SK-N-SH (cell line): ENCODE results near the gene SLC24A1. TPM values are rescaled to one million over a fixed set of nuclear protein-coding genes. Genes with fewer than 3 reads are reported as not detected.

Source experiments
- CTCF ChIA-PET: fragments of 300-600, 350-600 bp; formaldehyde crosslinking; extraction: SDS; loops from one replicate; lab custom pipeline; 2021; lab: Yijun Ruan, JAX
- POLR2A ChIA-PET: fragments of 350-600 bp; sonication (Branson Sonifier 250); formaldehyde crosslinking; extraction: SDS; loops from one replicate; lab custom pipeline; 2020; ENCODE audit warnings: antibody characterized with exemption, inconsistent platforms; lab: Yijun Ruan, JAX
- DNase-seq: peaks from one replicate; pipeline ENCODE4 v3.0.0; 2012
- H2AFZ ChIP-seq: fragments of 200-600 bp; sonication (generic); 2 replicates; pipeline ENCODE4 v1.8.1; 2016; ENCODE audit warnings: antibody characterized with exemption, mild to moderate bottlenecking, low read depth
- H3F3A ChIP-seq: fragments of 200-600 bp; sonication (generic); replicated peaks from 2 replicates; pipeline ENCODE3; 2016; ENCODE audit warnings: antibody characterized with exemption, mild to moderate bottlenecking; ENCODE audit not compliant: insufficient read depth
- H3K27ac ChIP-seq, 2 experiments: fragments of 200-500 bp in 1 of 2; fragments of 200-600 bp in 1 of 2; sonication (Bioruptor generic) in 1 of 2; sonication (generic), shearing (Covaris generic) in 1 of 2; 2 replicates each; pipeline versions ENCODE4 v1.5.1 to v1.6.1; 2014 to 2016; ENCODE audit warnings: low read depth in 2 of 2, inconsistent platforms in 1 of 2, low read length in 1 of 2, mild to moderate bottlenecking in 1 of 2, mixed read lengths in 1 of 2
- H3K27me3 ChIP-seq: fragments of 200-600 bp; sonication (generic), shearing (Covaris generic); 2 replicates; pipeline ENCODE4 v1.6.1; 2016; ENCODE audit warnings: mixed run types; ENCODE audit not compliant: insufficient read depth
- H3K36me3 ChIP-seq, 2 experiments: fragments of 200-500 bp in 1 of 2; fragments of 200-600 bp in 1 of 2; sonication (Bioruptor generic) in 1 of 2; sonication (generic) in 1 of 2; replicated peaks in 1 of 2; 2 replicates each; pipeline versions ENCODE3 to v1.5.1; 2014 to 2016; ENCODE audit warnings: low read length in 1 of 2, mild to moderate bottlenecking in 1 of 2; ENCODE audit not compliant: insufficient read depth in 2 of 2, control insufficient read depth in 1 of 2
- H3K4me1 ChIP-seq, 2 experiments: fragments of 200-500 bp in 1 of 2; fragments of 200-600 bp in 1 of 2; sonication (Bioruptor generic) in 1 of 2; sonication (generic), shearing (Covaris generic) in 1 of 2; 2 replicates each; pipeline versions ENCODE4 v1.5.1 to v1.6.1; 2014 to 2016; ENCODE audit warnings: low read depth in 1 of 2, low read length in 1 of 2, mixed run types in 1 of 2; ENCODE audit not compliant: insufficient read depth in 2 of 2, control insufficient read depth in 1 of 2
- H3K4me2 ChIP-seq: fragments of 200-600 bp; sonication (generic), shearing (Covaris generic); 2 replicates; pipeline ENCODE4 v1.6.1; 2017; ENCODE audit warnings: mixed run types
- H3K4me3 ChIP-seq, 2 experiments: fragments of 200-500 bp in 1 of 2; fragments of 200-600 bp in 1 of 2; sonication (Bioruptor generic) in 1 of 2; sonication (generic), shearing (Covaris generic) in 1 of 2; 2 replicates each; pipeline versions ENCODE4 v1.5.1 to v1.8.1; 2014 to 2016; ENCODE audit warnings: low read depth in 2 of 2, inconsistent platforms in 1 of 2, low read length in 1 of 2, mild to moderate bottlenecking in 1 of 2, mixed read lengths in 1 of 2, moderate library complexity in 1 of 2
- H3K79me2 ChIP-seq: fragments of 200-600 bp; sonication (generic); 2 replicates; pipeline ENCODE4 v1.8.1; 2017; ENCODE audit warnings: mild to moderate bottlenecking; ENCODE audit not compliant: insufficient read depth
- H3K9ac ChIP-seq: fragments of 200-600 bp; sonication (generic); 2 replicates; pipeline ENCODE4 v1.6.1; 2017; ENCODE audit warnings: mixed run types
- H3K9me2 ChIP-seq: fragments of 200-600 bp; sonication (generic); 2 replicates; pipeline ENCODE4 v1.6.1; 2017; ENCODE audit warnings: mixed run types
- H3K9me3 ChIP-seq: fragments of 200-600 bp; sonication (generic); 2 replicates; pipeline ENCODE4 v1.6.1; 2017; ENCODE audit warnings: mixed run types, mild to moderate bottlenecking, moderate library complexity
- H4K20me1 ChIP-seq: fragments of 200-600 bp; sonication (generic); 2 replicates; pipeline ENCODE4 v1.6.1; 2017; ENCODE audit warnings: mild to moderate bottlenecking, mixed run types; ENCODE audit not compliant: insufficient read depth
- CTCF ChIP-seq: fragments of 200-600 bp; sonication (generic); IDR thresholded peaks from 2 replicates; pipeline ENCODE4 v1.6.1; 2017; ENCODE audit warnings: antibody characterized with exemption, mild to moderate bottlenecking, moderate library complexity
- EZH2phosphoT487 ChIP-seq: fragments of 200-600 bp; sonication (generic); IDR thresholded peaks from 2 replicates; pipeline ENCODE4 v1.6.1; 2017; ENCODE audit warnings: low read depth, mixed run types, mild to moderate bottlenecking, antibody characterized with exemption, moderate library complexity, borderline replicate concordance
- FOSL2 ChIP-seq: IDR thresholded peaks from 2 replicates; pipeline ENCODE4 v1.4.0; 2012; ENCODE audit warnings: low read depth, mild to moderate bottlenecking, moderate library complexity, borderline replicate concordance
- FOXJ3 ChIP-seq: sonication (generic); formaldehyde crosslinking; IDR thresholded peaks from 2 replicates; pipeline ENCODE4 v1.5.1; 2020; ENCODE audit warnings: mild to moderate bottlenecking, missing genetic modification reagents
- IRF3 ChIP-seq: fragments of 150-350 bp; IDR thresholded peaks from 2 replicates; pipeline ENCODE4 v1.6.1; 2016; ENCODE audit warnings: mild to moderate bottlenecking, low read depth, low read length
- JUND ChIP-seq: IDR thresholded peaks from 2 replicates; pipeline ENCODE4 v1.4.0; 2012
- MEF2A ChIP-seq: IDR thresholded peaks from 2 replicates; pipeline ENCODE4 v1.4.0; 2012; ENCODE audit warnings: low read depth, borderline replicate concordance
- MXI1 ChIP-seq: IDR thresholded peaks from 2 replicates; pipeline ENCODE4 v1.6.1; 2012; ENCODE audit warnings: mild to moderate bottlenecking, low read depth, low read length, improper control_type of control experiment
- NFIC ChIP-seq: IDR thresholded peaks from 2 replicates; pipeline ENCODE4 v1.4.0; 2012; ENCODE audit warnings: borderline replicate concordance
- POLR2AphosphoS5 ChIP-seq: IDR thresholded peaks from 2 replicates; pipeline ENCODE4 v1.6.1; 2012; ENCODE audit warnings: low read depth, low read length
- RAD21 ChIP-seq: IDR thresholded peaks from 2 replicates; pipeline ENCODE4 v1.6.1; 2012; ENCODE audit warnings: mild to moderate bottlenecking, low read length
- RCOR1 ChIP-seq: fragments of 150-350 bp; IDR thresholded peaks from 2 replicates; pipeline ENCODE4 v1.6.1; 2017; ENCODE audit warnings: antibody characterized with exemption, low read length
- SIN3A ChIP-seq: IDR thresholded peaks from 2 replicates; pipeline ENCODE4 v1.6.1; 2012; ENCODE audit warnings: low read depth, mild to moderate bottlenecking, low read length, moderate library complexity, borderline replicate concordance
- TAF1 ChIP-seq: IDR thresholded peaks from 2 replicates; pipeline ENCODE4 v1.6.1; 2012; ENCODE audit warnings: low read depth, mild to moderate bottlenecking, low read length, moderate library complexity, borderline replicate concordance
- TCF12 ChIP-seq: IDR thresholded peaks from 2 replicates; pipeline ENCODE4 v1.4.0; 2012
- TEAD4 ChIP-seq: IDR thresholded peaks from 2 replicates; pipeline ENCODE4 v1.4.0; 2012; ENCODE audit warnings: mild to moderate bottlenecking, borderline replicate concordance; ENCODE audit not compliant: insufficient read depth
- WGBS: methylation state at CpG from one replicate; pipeline ENCODE4 v1.1.6; 2017; ENCODE audit warnings: low lambda C conversion rate; 5-methylcytosine and 5-hydroxymethylcytosine counted together
- polyA plus RNA-seq, 3 experiments: library from polyadenylated mRNA; depleted of rRNA; stranded (reverse); fragments of >200 nt; gene quantifications; 2 replicates each; pipeline ENCODE4 v1.2.3, GENCODE V29; 2012
- TF ChIP-seq, protein P1 (sequence below): IDR thresholded peaks from 2 replicates; pipeline ENCODE4; 2012
- TF ChIP-seq, protein P2 (sequence below): fragments of 150-350 bp; IDR thresholded peaks from 2 replicates; pipeline ENCODE4 v1.6.1; 2017; ENCODE audit warnings: antibody characterized with exemption, low read length, low read depth, borderline replicate concordance

SLC24A1 gene
- polyA plus RNA-seq, 1 of the 3 experiments (the other 2 are of a cell fraction) = 7.7 TPM

DNA sequence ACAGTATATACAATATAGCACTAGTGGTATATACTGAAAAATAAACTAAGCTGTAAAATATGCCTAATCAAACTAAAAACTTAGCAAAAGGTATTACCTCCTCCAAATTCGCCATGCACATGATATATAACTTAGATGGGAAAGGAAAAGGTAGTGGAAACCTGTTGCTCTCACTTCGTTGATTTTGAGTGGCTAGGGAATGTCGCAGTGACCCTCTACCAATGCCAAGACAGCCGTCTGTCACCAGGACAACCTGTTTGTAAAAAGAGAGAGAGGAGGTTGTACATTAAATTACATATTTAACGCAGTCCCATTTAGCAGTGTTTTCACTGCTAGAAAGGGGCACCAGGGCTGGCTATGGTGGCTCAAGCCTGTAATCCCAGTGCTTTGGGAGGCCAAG lies 22.1 kb upstream of the SLC24A1 start:
- H3K9me3 ChIP-seq = no peaks in the 10 kb centered on the region
- no peaks in the 10 kb centered on the region for H3F3A ChIP-seq
- POLR2A ChIA-PET = no interaction called here
- CTCF ChIA-PET = interaction anchor here (0.6 to 1.4 kb wide), 3 partner anchors 39 to 224 kb away, joined by 3 read pairs; no protein-coding TSS in a partner anchor
- no peak overlapping the region for H2AFZ ChIP-seq
- H3K9ac ChIP-seq = no peak overlapping the region
- no peak overlapping the region for H3K4me3 ChIP-seq
- no peak overlapping the region for H3K4me2 ChIP-seq
- peaks cover 56 to 61% of the 10 kb centered on the region in 2 experiments for H3K36me3 ChIP-seq
- WGBS = 96% methylated on average over 5 of the region's 5 CpGs
- no peaks in the 10 kb centered on the region for H3K4me1 ChIP-seq
- H3K9me2 ChIP-seq = no peaks in the 10 kb centered on the region
- peaks cover 13% of the 10 kb centered on the region for H3K79me2 ChIP-seq
- no peak for DNase-seq
- no peak overlapping the region for H3K27ac ChIP-seq
- H3K27me3 ChIP-seq = no peaks in the 10 kb centered on the region
- no peaks in the 10 kb centered on the region for H4K20me1 ChIP-seq
- no peak for TF ChIP-seq FOSL2
- TF ChIP-seq, protein P1, sequence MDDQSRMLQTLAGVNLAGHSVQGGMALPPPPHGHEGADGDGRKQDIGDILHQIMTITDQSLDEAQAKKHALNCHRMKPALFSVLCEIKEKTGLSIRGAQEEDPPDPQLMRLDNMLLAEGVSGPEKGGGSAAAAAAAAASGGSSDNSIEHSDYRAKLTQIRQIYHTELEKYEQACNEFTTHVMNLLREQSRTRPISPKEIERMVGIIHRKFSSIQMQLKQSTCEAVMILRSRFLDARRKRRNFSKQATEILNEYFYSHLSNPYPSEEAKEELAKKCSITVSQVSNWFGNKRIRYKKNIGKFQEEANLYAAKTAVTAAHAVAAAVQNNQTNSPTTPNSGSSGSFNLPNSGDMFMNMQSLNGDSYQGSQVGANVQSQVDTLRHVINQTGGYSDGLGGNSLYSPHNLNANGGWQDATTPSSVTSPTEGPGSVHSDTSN = no peak
- no peak for TF ChIP-seq JUND
- TF ChIP-seq CTCF = no peak
- no peak for TF ChIP-seq TAF1
- TF ChIP-seq, protein P2, sequence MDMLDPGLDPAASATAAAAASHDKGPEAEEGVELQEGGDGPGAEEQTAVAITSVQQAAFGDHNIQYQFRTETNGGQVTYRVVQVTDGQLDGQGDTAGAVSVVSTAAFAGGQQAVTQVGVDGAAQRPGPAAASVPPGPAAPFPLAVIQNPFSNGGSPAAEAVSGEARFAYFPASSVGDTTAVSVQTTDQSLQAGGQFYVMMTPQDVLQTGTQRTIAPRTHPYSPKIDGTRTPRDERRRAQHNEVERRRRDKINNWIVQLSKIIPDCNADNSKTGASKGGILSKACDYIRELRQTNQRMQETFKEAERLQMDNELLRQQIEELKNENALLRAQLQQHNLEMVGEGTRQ = no peak
- TF ChIP-seq TCF12 = no peak
- no peak for TF ChIP-seq EZH2phosphoT487
- TF ChIP-seq TEAD4 = no peak
- TF ChIP-seq SIN3A = no peak
- no peak for TF ChIP-seq MXI1
- no peak for TF ChIP-seq IRF3
- no peak for TF ChIP-seq RCOR1
- TF ChIP-seq NFIC = no peak
- TF ChIP-seq FOXJ3 (CRISPR knock-in tag) = no peak
- TF ChIP-seq POLR2AphosphoS5 = no peak
- TF ChIP-seq RAD21 = no peak
- no peak for TF ChIP-seq MEF2A
